Tibial artery (tissue), 4 donors: ENCODE data around the gene METTL27.
A peak's percentile ranks its signal among the peaks of the same experiment; 100 is the strongest.

ENCODE experiments used
- DNase-seq, 2 donors: peaks; one replicate each; pipeline ENCODE4 v3.0.0-alpha.2; 2019
- H3K27ac ChIP-seq, 2 donors: fragments of 200-600 bp; sonication (generic) in 1 of 2; 1 replicate in 1 of 2; 2 replicates in 1 of 2; pipeline ENCODE4 v1.5.1; 2018 to 2019; ENCODE audit warnings: mild to moderate bottlenecking in 1 of 2
- H3K27me3 ChIP-seq, 2 donors: fragments of 200-600 bp; sonication (generic) in 1 of 2; one replicate each; pipeline versions ENCODE4 v1.5.1 to v1.6.0; 2016 to 2019
- H3K36me3 ChIP-seq, 3 donors: fragments of 200-600 bp; sonication (generic) in 2 of 3; one replicate each; pipeline ENCODE4 v1.5.1; 2016 to 2019; ENCODE audit warnings: mild to moderate bottlenecking in 2 of 3
- H3K4me1 ChIP-seq, 4 donors: fragments of 200-600 bp; sonication (generic) in 2 of 4; 1 replicate in 3 of 4; 2 replicates in 1 of 4; pipeline ENCODE4 v1.5.1; 2016 to 2019
- H3K4me3 ChIP-seq, 2 donors: fragments of 200-600 bp; sonication (generic) in 1 of 2; 1 replicate in 1 of 2; 2 replicates in 1 of 2; pipeline ENCODE4 v1.5.1; 2018 to 2019; ENCODE audit warnings: mild to moderate bottlenecking in 2 of 2
- H3K9me3 ChIP-seq, 3 donors: fragments of 200-600 bp; sonication (generic) in 1 of 3; one replicate each; pipeline ENCODE4 v1.5.1; 2016 to 2019
- CTCF ChIP-seq, 2 experiments: fragments of 200-600 bp in 1 of 2; fragments of 450-650 bp in 1 of 2; IDR thresholded peaks; one replicate each; pipeline ENCODE4 v1.5.1; 2017 to 2019; ENCODE audit warnings: antibody characterized with exemption in 2 of 2, mild to moderate bottlenecking in 1 of 2, moderate library complexity in 1 of 2
- intact Hi-C: fragments of 100-400 bp; cut with DNase I; formaldehyde crosslinking; loops from one replicate; pipeline ENCODE4 v1.15.0; 2023; ENCODE audit warnings: low total_unique reads

The METTL27 gene

GRCh38 chr7:73786588-73786987 is 55.7 kb downstream of the METTL27 start:
- no peaks in the 10 kb centered on the region for H3K27me3 ChIP-seq
- H3K27ac ChIP-seq, result no peak overlapping the region
- no peaks in the 10 kb centered on the region for H3K36me3 ChIP-seq
- DNase-seq, result peak in 1 of 2 donors; percentile 9
- no peaks in the 10 kb centered on the region for H3K4me1 ChIP-seq
- intact Hi-C loops, result no loop called here
- H3K4me3 ChIP-seq, result no peak overlapping the region
- no peaks in the 10 kb centered on the region for H3K9me3 ChIP-seq
- TF ChIP-seq CTCF (IDR thresholded peaks at IDR 0.05), result no peak
